WI38 (cell line): ENCODE measurements around the gene SEC23IP.

Experiments
- H3K4me3 ChIP-seq: 2 replicates; pipeline ENCODE4 v1.5.1; 2011; ENCODE audit warnings: low read depth, mild to moderate bottlenecking, control low read depth, low read length
- CTCF ChIP-seq: IDR thresholded peaks from 2 replicates; pipeline ENCODE4 v1.5.1; 2012; ENCODE audit warnings: low read depth, mild to moderate bottlenecking, control low read depth, low read length

The SEC23IP gene

GRCh38 chr10:119962837-119963236 lies 70.3 kb downstream of the SEC23IP start:
- no peak for TF ChIP-seq CTCF
- H3K4me3 ChIP-seq = no peak overlapping the region

GRCh38 chr10:119967066-119967465 lies 74.5 kb downstream of the SEC23IP start:
- TF ChIP-seq CTCF = no peak
- H3K4me3 ChIP-seq = no peak overlapping the region

DNA sequence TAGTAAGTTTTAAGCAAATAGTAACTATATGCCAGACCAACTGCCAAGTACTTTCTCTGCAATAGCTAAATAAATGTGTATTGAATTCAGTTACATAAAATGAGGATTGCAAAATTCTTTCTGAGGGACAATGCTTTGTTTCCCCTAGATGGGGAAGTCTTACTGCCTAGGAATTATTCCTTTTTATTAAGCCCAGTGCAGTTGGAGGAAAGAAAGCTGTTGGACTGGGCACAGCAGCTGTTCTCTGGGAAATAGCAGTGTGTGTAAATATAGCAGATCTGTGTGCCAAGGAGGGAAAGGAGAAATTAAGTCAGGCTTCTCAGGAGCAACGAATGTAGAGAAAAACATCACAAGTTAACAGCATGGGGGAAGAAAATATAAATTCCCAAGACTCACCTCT lies 77.1 kb downstream of the SEC23IP start:
- no peak for TF ChIP-seq CTCF
- no peak overlapping the region for H3K4me3 ChIP-seq

- no peak overlapping the region for H3K4me3 ChIP-seq
- TF ChIP-seq CTCF = no peak
Measured at GRCh38 chr10:119970107-119970506, 77.6 kb downstream of the SEC23IP start.

- TF ChIP-seq CTCF = no peak
- H3K4me3 ChIP-seq = no peak overlapping the region
Measured at GRCh38 chr10:119970963-119971362, 78.4 kb downstream of the SEC23IP start.

GRCh38 chr10:119973281-119973680 lies 80.8 kb downstream of the SEC23IP start:
- TF ChIP-seq CTCF = no peak

DNA sequence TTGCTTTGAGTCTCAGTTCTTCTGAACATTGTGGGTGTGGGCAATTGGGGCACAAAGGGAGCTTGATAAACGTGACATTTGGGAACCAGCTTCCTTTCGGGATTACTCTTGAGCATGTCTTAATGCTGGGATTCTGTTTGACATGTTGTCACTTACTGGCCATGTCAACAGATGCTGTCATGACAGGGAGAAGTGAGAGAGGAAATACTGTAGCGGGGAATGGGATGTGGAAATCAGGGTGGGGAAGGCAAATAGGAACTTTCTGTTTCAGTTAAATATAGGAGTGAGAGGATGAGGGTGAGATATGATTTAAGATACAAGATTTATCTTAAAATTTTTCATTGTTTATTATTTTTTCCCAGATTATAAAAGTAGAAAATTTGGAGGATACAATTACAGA lies 83.9 kb downstream of the SEC23IP start:
- no peak overlapping the region for H3K4me3 ChIP-seq
- no peak for TF ChIP-seq CTCF

More at GRCh38 chr10:119973281-119973680, 80.8 kb downstream of the SEC23IP start:
- H3K4me3 ChIP-seq = no peak overlapping the region
